Measurements from ENCODE around the gene CBR1.

The CBR1 gene

DNA sequence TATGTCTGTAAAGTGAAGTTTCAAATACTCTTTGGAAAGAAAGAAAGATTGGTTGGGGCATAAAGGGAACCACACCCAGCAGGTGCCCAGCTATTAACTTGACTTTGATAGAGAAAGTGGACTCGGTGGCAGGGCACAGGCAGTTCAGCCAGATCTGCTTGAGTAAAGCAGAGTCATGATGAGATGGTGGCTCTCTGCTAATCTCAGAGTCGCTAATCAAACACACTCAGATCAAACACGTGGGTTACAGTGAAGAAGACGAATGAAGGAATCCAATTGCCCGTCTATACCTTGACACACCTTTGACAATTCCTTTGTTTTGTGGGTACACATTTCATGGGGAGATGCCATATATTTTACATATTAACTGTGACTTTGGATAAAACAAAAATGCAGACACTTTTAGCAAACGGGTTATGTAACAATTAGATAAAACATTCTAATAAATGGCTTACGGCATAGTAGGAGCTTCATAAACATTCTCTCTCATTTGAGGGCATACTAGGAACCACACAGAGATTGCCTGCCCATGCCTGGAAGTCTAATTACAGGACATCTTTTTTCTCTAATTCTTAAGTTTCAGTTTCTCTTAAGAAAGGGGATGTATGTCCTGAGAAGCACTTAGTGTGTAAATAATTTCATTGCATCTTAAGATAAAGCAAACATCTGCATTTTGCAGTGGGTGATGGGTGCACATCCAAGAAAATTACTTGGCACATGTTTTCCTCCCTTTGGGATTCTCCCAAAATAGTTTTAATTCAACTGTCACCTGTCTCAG is 7.2 kb downstream of the CBR1 start:
- Histone ChIP-seq H3K4me3 (ENCODE audit: low read length in 2 of 2) (no peak overlapping the region), H3K36me3 (replicated peaks in 1 of 2; ENCODE audit: control insufficient read depth in 2 of 2, insufficient read depth in 2 of 2, low read length in 2 of 2) (no peaks in the 10 kb centered on the region), H3K14ac (ENCODE audit: low read length) (no peak overlapping the region), H2BK5ac (ENCODE audit: low read length) (no peak overlapping the region), H3K27ac (replicated peaks; ENCODE audit: low read length) (no peak overlapping the region), H3K27me3 (ENCODE audit: control insufficient read depth in 3 of 3, insufficient read depth in 3 of 3, low read depth in 1 of 3, low read length in 3 of 3) (peaks cover 0 to 35% (median 0%) of the 10 kb centered on the region in 3 experiments), H2BK12ac (ENCODE audit: low read length) (no peak overlapping the region), H3K4me1 (ENCODE audit: control insufficient read depth in 2 of 2, insufficient read depth in 1 of 2, low read depth in 1 of 2, low read length in 2 of 2) (no peaks in the 10 kb centered on the region), H2BK15ac (ENCODE audit: low read length) (no peak overlapping the region), H3K79me1 (ENCODE audit: low read depth, low read length) (no peaks in the 10 kb centered on the region), H3K18ac (ENCODE audit: low read length) (no peak overlapping the region), H4K91ac (ENCODE audit: low read depth, low read length, poor library complexity) (no peak overlapping the region), H3K4me2 (ENCODE audit: insufficient read depth, low read length, poor library complexity, severe bottlenecking) (no peak overlapping the region), H2BK120ac (ENCODE audit: low read depth, low read length) (no peak overlapping the region), H2AFZ (ENCODE audit: low read length) (no peak overlapping the region), H3K9me3 (replicated peaks in 1 of 2; ENCODE audit: control insufficient read depth in 2 of 2, insufficient read depth in 1 of 2, low read depth in 1 of 2, low read length in 2 of 2) (no peaks in the 10 kb centered on the region), H3K23ac (ENCODE audit: low read depth, low read length, poor library complexity) (no peak overlapping the region), H3K9ac (ENCODE audit: low read depth, low read length, poor library complexity) (no peak overlapping the region), H4K8ac (ENCODE audit: low read depth, low read length) (no peak overlapping the region), H2AK5ac (ENCODE audit: low read depth, low read length) (no peak overlapping the region), H3K4ac (ENCODE audit: low read length) (no peak overlapping the region)
- no CpG with 5 or more reads among the region's 7 CpGs for WGBS, 2 donors (ENCODE audit: extremely low coverage in 2 of 2, insufficient read length in 2 of 2, insufficient replicate concordance in 1 of 2)
- no peak for DNase-seq (ENCODE audit: low spot score)

DNA sequence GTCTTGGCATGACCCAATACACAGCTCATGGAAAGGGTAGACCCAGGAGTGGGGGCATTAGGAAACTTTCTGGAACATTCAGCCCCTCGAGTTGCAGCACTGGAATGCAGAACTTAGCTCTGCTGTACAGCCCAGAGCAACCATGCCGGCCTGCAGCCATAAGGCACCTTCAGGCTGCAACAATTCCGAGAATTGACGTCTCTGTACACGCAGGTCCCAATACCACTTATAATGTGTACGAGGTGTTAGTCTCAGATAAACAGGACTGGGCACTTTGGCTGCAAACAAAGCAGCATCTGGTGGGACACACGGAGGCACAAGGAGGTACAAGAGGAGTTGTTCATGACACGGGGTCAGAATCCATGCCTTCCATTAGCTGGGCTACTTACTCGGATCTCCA is 7.9 kb downstream of the CBR1 start:
- H3K18ac ChIP-seq (ENCODE audit: low read length), result no peak overlapping the region
- H2AFZ ChIP-seq (ENCODE audit: low read length), result no peak overlapping the region
- H3K36me3 ChIP-seq (replicated peaks in 1 of 2; ENCODE audit: control insufficient read depth in 2 of 2, insufficient read depth in 2 of 2, low read length in 2 of 2), result no peaks in the 10 kb centered on the region
- H3K27me3 ChIP-seq (ENCODE audit: control insufficient read depth in 3 of 3, insufficient read depth in 3 of 3, low read depth in 1 of 3, low read length in 3 of 3), result peaks cover 0 to 30% (median 0%) of the 10 kb centered on the region in 3 experiments
- DNase-seq (ENCODE audit: low spot score), result no peak
- H3K14ac ChIP-seq (ENCODE audit: low read length), result no peak overlapping the region
- no peak overlapping the region for H2BK12ac ChIP-seq (ENCODE audit: low read length)
- H3K27ac ChIP-seq (replicated peaks; ENCODE audit: low read length), result no peak overlapping the region
- H2BK120ac ChIP-seq (ENCODE audit: low read depth, low read length), result no peak overlapping the region
- H3K79me1 ChIP-seq (ENCODE audit: low read depth, low read length), result no peaks in the 10 kb centered on the region
- H3K4me1 ChIP-seq (ENCODE audit: control insufficient read depth in 2 of 2, insufficient read depth in 1 of 2, low read depth in 1 of 2, low read length in 2 of 2), result no peaks in the 10 kb centered on the region
- H3K9me3 ChIP-seq (replicated peaks in 1 of 2; ENCODE audit: control insufficient read depth in 2 of 2, insufficient read depth in 1 of 2, low read depth in 1 of 2, low read length in 2 of 2), result no peaks in the 10 kb centered on the region
- no CpG with 5 or more reads among the region's 9 CpGs for WGBS, 2 donors (ENCODE audit: extremely low coverage in 2 of 2, insufficient read length in 2 of 2, insufficient replicate concordance in 1 of 2)
- no peak overlapping the region for H3K9ac ChIP-seq (ENCODE audit: low read depth, low read length, poor library complexity)
- no peak overlapping the region for H3K4ac ChIP-seq (ENCODE audit: low read length)
- no peak overlapping the region for H2BK5ac ChIP-seq (ENCODE audit: low read length)
- no peak overlapping the region for H3K4me2 ChIP-seq (ENCODE audit: insufficient read depth, low read length, poor library complexity, severe bottlenecking)
- H2BK15ac ChIP-seq (ENCODE audit: low read length), result no peak overlapping the region
- H4K8ac ChIP-seq (ENCODE audit: low read depth, low read length), result no peak overlapping the region
- no peak overlapping the region for H3K4me3 ChIP-seq (ENCODE audit: low read length in 2 of 2)
- H3K23ac ChIP-seq (ENCODE audit: low read depth, low read length, poor library complexity), result peak overlapping the region; percentile 13
- no peak overlapping the region for H4K91ac ChIP-seq (ENCODE audit: low read depth, low read length, poor library complexity)
- no peak overlapping the region for H2AK5ac ChIP-seq (ENCODE audit: low read depth, low read length)

- DNase-seq (ENCODE audit: low spot score), result no peak
- no peak overlapping the region for H3K4me3 ChIP-seq (ENCODE audit: low read length in 2 of 2)
- no peak overlapping the region for H3K4ac ChIP-seq (ENCODE audit: low read length)
- no peak overlapping the region for H2BK15ac ChIP-seq (ENCODE audit: low read length)
- H3K4me2 ChIP-seq (ENCODE audit: insufficient read depth, low read length, poor library complexity, severe bottlenecking), result no peak overlapping the region
- no peaks in the 10 kb centered on the region for H3K79me1 ChIP-seq (ENCODE audit: low read depth, low read length)
- H2BK120ac ChIP-seq (ENCODE audit: low read depth, low read length), result no peak overlapping the region
- no peak overlapping the region for H2BK5ac ChIP-seq (ENCODE audit: low read length)
- H4K8ac ChIP-seq (ENCODE audit: low read depth, low read length), result no peak overlapping the region
- no peak overlapping the region for H3K27ac ChIP-seq (replicated peaks; ENCODE audit: low read length)
- H4K91ac ChIP-seq (ENCODE audit: low read depth, low read length, poor library complexity), result no peak overlapping the region
- H2AK5ac ChIP-seq (ENCODE audit: low read depth, low read length), result no peak overlapping the region
- peaks cover 0 to 30% (median 0%) of the 10 kb centered on the region in 3 experiments for H3K27me3 ChIP-seq (ENCODE audit: control insufficient read depth in 3 of 3, insufficient read depth in 3 of 3, low read depth in 1 of 3, low read length in 3 of 3)
- no peaks in the 10 kb centered on the region for H3K9me3 ChIP-seq (replicated peaks in 1 of 2; ENCODE audit: control insufficient read depth in 2 of 2, insufficient read depth in 1 of 2, low read depth in 1 of 2, low read length in 2 of 2)
- no peak overlapping the region for H2AFZ ChIP-seq (ENCODE audit: low read length)
- H3K14ac ChIP-seq (ENCODE audit: low read length), result no peak overlapping the region
- H3K36me3 ChIP-seq (replicated peaks in 1 of 2; ENCODE audit: control insufficient read depth in 2 of 2, insufficient read depth in 2 of 2, low read length in 2 of 2), result no peaks in the 10 kb centered on the region
- H3K9ac ChIP-seq (ENCODE audit: low read depth, low read length, poor library complexity), result no peak overlapping the region
- H3K23ac ChIP-seq (ENCODE audit: low read depth, low read length, poor library complexity), result no peak overlapping the region
- no peak overlapping the region for H2BK12ac ChIP-seq (ENCODE audit: low read length)
- H3K18ac ChIP-seq (ENCODE audit: low read length), result no peak overlapping the region
- WGBS, 2 donors (ENCODE audit: extremely low coverage in 2 of 2, insufficient read length in 2 of 2, insufficient replicate concordance in 1 of 2), result no CpG with 5 or more reads among the region's 14 CpGs
- no peaks in the 10 kb centered on the region for H3K4me1 ChIP-seq (ENCODE audit: control insufficient read depth in 2 of 2, insufficient read depth in 1 of 2, low read depth in 1 of 2, low read length in 2 of 2)
Observed at GRCh38 chr21:36079010-36079649, 9.3 kb downstream of the CBR1 start.

DNA sequence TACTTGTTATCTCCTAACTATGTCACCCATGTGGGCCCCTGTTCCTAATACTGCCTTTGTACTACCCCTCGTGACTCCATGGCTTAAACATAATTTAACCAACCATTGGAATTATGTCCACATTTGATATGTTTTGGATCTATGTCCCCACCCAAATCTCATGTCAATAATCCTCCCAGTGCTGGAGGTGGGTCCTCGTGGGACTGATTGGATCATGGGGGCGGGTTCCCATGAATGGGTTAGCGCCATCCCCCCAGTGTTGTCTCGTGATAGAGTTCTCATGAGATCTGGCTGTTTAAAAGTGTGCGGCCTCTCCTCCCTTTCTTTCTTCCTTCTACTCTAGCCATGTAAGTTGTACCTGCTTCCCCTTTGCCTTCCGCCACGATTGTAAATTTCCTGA is 9.8 kb downstream of the CBR1 start:
- Histone ChIP-seq H2BK15ac (ENCODE audit: low read length) (no peak overlapping the region), H3K79me1 (ENCODE audit: low read depth, low read length) (no peaks in the 10 kb centered on the region), H2BK120ac (ENCODE audit: low read depth, low read length) (no peak overlapping the region), H3K27me3 (ENCODE audit: control insufficient read depth in 3 of 3, insufficient read depth in 3 of 3, low read depth in 1 of 3, low read length in 3 of 3) (peaks cover 0 to 26% (median 0%) of the 10 kb centered on the region in 3 experiments), H3K4me1 (ENCODE audit: control insufficient read depth in 2 of 2, insufficient read depth in 1 of 2, low read depth in 1 of 2, low read length in 2 of 2) (no peaks in the 10 kb centered on the region), H4K8ac (ENCODE audit: low read depth, low read length) (no peak overlapping the region), H3K23ac (ENCODE audit: low read depth, low read length, poor library complexity) (no peak overlapping the region), H4K91ac (ENCODE audit: low read depth, low read length, poor library complexity) (no peak overlapping the region), H2AFZ (ENCODE audit: low read length) (no peak overlapping the region), H3K36me3 (replicated peaks in 1 of 2; ENCODE audit: control insufficient read depth in 2 of 2, insufficient read depth in 2 of 2, low read length in 2 of 2) (no peaks in the 10 kb centered on the region), H3K9me3 (replicated peaks in 1 of 2; ENCODE audit: control insufficient read depth in 2 of 2, insufficient read depth in 1 of 2, low read depth in 1 of 2, low read length in 2 of 2) (no peaks in the 10 kb centered on the region), H3K4me3 (ENCODE audit: low read length in 2 of 2) (no peak overlapping the region), H3K14ac (ENCODE audit: low read length) (no peak overlapping the region), H3K4me2 (ENCODE audit: insufficient read depth, low read length, poor library complexity, severe bottlenecking) (no peak overlapping the region), H2BK5ac (ENCODE audit: low read length) (no peak overlapping the region), H3K18ac (ENCODE audit: low read length) (no peak overlapping the region), H3K4ac (ENCODE audit: low read length) (no peak overlapping the region), H2BK12ac (ENCODE audit: low read length) (no peak overlapping the region), H2AK5ac (ENCODE audit: low read depth, low read length) (no peak overlapping the region), H3K27ac (replicated peaks; ENCODE audit: low read length) (no peak overlapping the region), H3K9ac (ENCODE audit: low read depth, low read length, poor library complexity) (no peak overlapping the region)
- DNase-seq (ENCODE audit: low spot score), result no peak
- WGBS, 2 donors (ENCODE audit: extremely low coverage in 2 of 2, insufficient read length in 2 of 2, insufficient replicate concordance in 1 of 2), result no CpG with 5 or more reads among the region's 8 CpGs
